Measurements from ENCODE around the gene FOLR2. TPM values are rescaled to one million over a fixed set of nuclear protein-coding genes. Genes with fewer than 3 reads are reported as not detected.
A peak's percentile ranks its signal among the peaks of the same experiment; 100 is the strongest.

Gene FOLR2
- total RNA-seq, 2 donors from 2014 or later = not detected

DNA sequence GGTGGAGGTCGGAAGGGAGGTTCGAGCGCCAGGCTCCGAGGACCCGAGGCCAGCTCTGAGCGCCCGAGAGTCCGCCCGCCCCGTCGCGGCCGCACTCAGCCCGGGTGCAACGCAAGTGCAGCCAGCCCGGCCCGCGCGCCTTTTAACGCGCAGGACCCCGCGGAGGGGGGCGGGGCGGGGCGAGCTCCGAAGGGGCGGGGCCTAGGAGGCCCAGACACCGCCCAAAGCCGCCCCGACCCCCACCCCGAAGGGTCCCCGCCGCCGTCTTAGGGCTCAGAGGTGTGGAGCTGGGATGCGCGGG lies 27.4 kb downstream of the FOLR2 start, which contains the start of gene PHOX2A:
PHOX2A (minus strand) TSS at position 117 of the 301 bp plus-strand sequence. CDS start 172 bp downstream, outside the sequence.
- Histone ChIP-seq H3K4me1 (ENCODE audit: control insufficient read depth, insufficient read depth, low read length) (no peaks in the 10 kb centered on the region), H3K9me3 (ENCODE audit: control insufficient read depth, low read length) (no peaks in the 10 kb centered on the region), H3K36me3 (ENCODE audit: control insufficient read depth, insufficient read depth, low read length) (no peaks in the 10 kb centered on the region), H3K27me3 (ENCODE audit: control insufficient read depth, insufficient read depth, low read length, poor library complexity, severe bottlenecking) (peaks cover 86% of the 10 kb centered on the region), H3K27ac (ENCODE audit: low read depth, low read length) (no peak within 1 kb of the TSS), H3K4me3 (ENCODE audit: low read length) (peak within 1 kb of the TSS; percentile 72), H3K9ac (ENCODE audit: extremely low read depth, low read length, poor library complexity, severe bottlenecking) (no peak within 1 kb of the TSS)
- Mint-ChIP-seq H3K36me3 (ENCODE audit: low read depth) (no peaks in the 10 kb centered on the region), H3K27me3 (ENCODE audit: insufficient read depth) (peaks cover 47% of the 10 kb centered on the region), H3K27ac (no peak within 1 kb of the TSS), H3K4me1 (peaks cover 11% of the 10 kb centered on the region), H3K4me3 (no peak within 1 kb of the TSS), H3K9me3 (no peaks in the 10 kb centered on the region)
- peak; percentile 81 for DNase-seq
- TF ChIP-seq, protein P1, sequence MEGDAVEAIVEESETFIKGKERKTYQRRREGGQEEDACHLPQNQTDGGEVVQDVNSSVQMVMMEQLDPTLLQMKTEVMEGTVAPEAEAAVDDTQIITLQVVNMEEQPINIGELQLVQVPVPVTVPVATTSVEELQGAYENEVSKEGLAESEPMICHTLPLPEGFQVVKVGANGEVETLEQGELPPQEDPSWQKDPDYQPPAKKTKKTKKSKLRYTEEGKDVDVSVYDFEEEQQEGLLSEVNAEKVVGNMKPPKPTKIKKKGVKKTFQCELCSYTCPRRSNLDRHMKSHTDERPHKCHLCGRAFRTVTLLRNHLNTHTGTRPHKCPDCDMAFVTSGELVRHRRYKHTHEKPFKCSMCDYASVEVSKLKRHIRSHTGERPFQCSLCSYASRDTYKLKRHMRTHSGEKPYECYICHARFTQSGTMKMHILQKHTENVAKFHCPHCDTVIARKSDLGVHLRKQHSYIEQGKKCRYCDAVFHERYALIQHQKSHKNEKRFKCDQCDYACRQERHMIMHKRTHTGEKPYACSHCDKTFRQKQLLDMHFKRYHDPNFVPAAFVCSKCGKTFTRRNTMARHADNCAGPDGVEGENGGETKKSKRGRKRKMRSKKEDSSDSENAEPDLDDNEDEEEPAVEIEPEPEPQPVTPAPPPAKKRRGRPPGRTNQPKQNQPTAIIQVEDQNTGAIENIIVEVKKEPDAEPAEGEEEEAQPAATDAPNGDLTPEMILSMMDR (conservative IDR thresholded peaks at IDR 0.05) = no peak
- WGBS, 2 experiments (ENCODE audit: insufficient coverage in 1 of 2, insufficient read length in 1 of 2) = 0% methylated on average over 37 of the region's 37 CpGs; no CpG with 5 or more reads in 1 of the 2 experiments

DNA sequence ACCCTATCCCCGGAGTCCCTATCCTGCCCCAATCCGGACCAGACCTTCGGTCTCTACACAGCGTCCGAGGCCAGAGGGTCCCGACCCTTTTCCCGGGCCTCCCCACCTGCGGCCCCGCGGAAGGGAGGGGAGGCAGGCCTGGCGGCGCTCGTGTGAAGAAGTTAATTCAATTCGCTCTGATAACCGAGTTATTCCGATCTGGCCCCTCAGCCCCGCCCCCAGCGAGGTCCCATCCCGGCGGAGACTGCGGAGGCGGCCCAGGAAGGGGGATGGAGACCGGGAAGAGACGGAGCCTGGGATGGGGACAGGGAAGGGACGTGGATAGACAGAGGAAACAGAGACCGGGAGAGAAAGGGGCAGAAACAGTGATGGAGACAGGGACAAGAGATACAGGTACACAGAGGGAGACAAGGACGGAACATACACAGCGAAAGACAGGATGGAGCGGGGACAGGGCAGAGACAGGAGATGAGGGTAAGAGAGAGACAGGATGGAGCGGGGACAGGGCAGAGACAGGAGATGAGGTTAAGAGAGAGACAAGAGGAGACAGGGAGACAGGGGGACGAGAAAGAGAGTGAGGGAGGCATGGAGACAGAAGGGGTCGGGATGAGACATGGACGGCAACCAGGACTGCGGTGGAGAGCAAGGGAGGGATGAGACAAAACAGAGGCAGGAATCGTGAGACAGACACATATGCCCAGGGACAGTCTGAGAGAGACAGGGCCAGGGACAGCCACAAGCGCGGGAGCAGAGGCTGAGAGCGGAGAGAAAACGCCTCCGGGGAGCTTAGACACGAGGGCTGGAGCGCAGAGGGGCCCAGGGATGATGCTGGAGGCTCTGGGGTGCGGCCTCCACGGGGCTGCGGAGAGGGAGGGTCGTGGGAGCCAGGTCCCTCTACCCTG lies 28.0 kb downstream of the FOLR2 start:
- peak; percentile 86 for DNase-seq
- no peaks in the 10 kb centered on the region for H3K36me3 Mint-ChIP-seq (ENCODE audit: low read depth)

DNA sequence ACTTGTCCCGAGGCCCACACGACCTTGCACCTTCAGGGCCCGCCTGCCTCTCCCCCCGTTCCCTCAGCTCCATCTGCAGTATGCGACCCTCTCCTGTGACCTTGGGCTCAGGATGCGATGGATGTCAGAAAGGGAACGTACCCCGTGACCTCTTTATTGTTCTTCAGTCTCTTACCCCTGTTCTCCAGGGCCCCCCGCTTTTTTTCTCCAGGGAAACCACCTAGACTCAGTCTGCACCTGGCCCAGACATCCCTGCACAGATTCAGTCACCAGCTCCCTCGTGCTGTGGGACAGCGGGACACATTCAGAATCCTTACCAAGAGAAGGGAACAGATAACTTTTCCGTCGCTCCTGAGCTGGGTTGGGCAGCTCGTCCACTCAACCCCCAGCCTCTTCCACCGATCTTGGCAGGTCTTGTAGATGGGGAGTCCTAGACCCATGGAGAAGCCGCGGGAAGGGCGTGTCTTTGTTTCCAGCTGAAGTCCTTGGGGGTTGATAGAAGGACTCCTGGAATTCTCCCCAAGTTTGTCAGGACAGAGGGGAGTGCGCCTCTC lies 28.7 kb downstream of the FOLR2 start:
- Mint-ChIP-seq H3K27me3 (ENCODE audit: insufficient read depth) (peaks cover 51% of the 10 kb centered on the region), H3K27ac (no peak overlapping the region), H3K9me3 (no peaks in the 10 kb centered on the region), H3K36me3 (ENCODE audit: low read depth) (no peaks in the 10 kb centered on the region), H3K4me3 (no peak overlapping the region), H3K4me1 (peaks cover 9% of the 10 kb centered on the region)
- Histone ChIP-seq H3K4me3 (ENCODE audit: low read length) (no peak overlapping the region), H3K27ac (ENCODE audit: low read depth, low read length) (no peak overlapping the region), H3K36me3 (ENCODE audit: control insufficient read depth, insufficient read depth, low read length) (no peaks in the 10 kb centered on the region), H3K9ac (ENCODE audit: extremely low read depth, low read length, poor library complexity, severe bottlenecking) (no peak overlapping the region), H3K27me3 (ENCODE audit: control insufficient read depth, insufficient read depth, low read length, poor library complexity, severe bottlenecking) (peaks cover 86% of the 10 kb centered on the region), H3K9me3 (ENCODE audit: control insufficient read depth, low read length) (no peaks in the 10 kb centered on the region), H3K4me1 (ENCODE audit: control insufficient read depth, insufficient read depth, low read length) (no peaks in the 10 kb centered on the region)
- TF ChIP-seq, protein P1 (conservative IDR thresholded peaks at IDR 0.05) = no peak
- peak; percentile 52 for DNase-seq
- WGBS, 2 experiments (ENCODE audit: insufficient coverage in 1 of 2, insufficient read length in 1 of 2) = 25 to 36% methylated on average over 8 to 19 of the region's 19 CpGs

More for the DNA sequence above, 28.0 kb downstream of the FOLR2 start:
- H3K4me3 Mint-ChIP-seq = no peak overlapping the region
- Histone ChIP-seq H3K36me3 (ENCODE audit: control insufficient read depth, insufficient read depth, low read length) (no peaks in the 10 kb centered on the region), H3K9me3 (ENCODE audit: control insufficient read depth, low read length) (no peaks in the 10 kb centered on the region), H3K27ac (ENCODE audit: low read depth, low read length) (no peak overlapping the region), H3K9ac (ENCODE audit: extremely low read depth, low read length, poor library complexity, severe bottlenecking) (no peak overlapping the region), H3K27me3 (ENCODE audit: control insufficient read depth, insufficient read depth, low read length, poor library complexity, severe bottlenecking) (peaks cover 86% of the 10 kb centered on the region), H3K4me1 (ENCODE audit: control insufficient read depth, insufficient read depth, low read length) (no peaks in the 10 kb centered on the region), H3K4me3 (ENCODE audit: low read length) (peak overlapping the region; percentile 72)
- peaks cover 47% of the 10 kb centered on the region for H3K27me3 Mint-ChIP-seq (ENCODE audit: insufficient read depth)
- peaks cover 10% of the 10 kb centered on the region for H3K4me1 Mint-ChIP-seq
- 5 to 11% methylated on average over 26 to 46 of the region's 46 CpGs for WGBS, 2 experiments (ENCODE audit: insufficient coverage in 1 of 2, insufficient read length in 1 of 2)
- no peaks in the 10 kb centered on the region for H3K9me3 Mint-ChIP-seq
- no peak overlapping the region for H3K27ac Mint-ChIP-seq
- TF ChIP-seq, protein P1 (conservative IDR thresholded peaks at IDR 0.05) = no peak
